ENCODE data around the gene CERS6.

CERS6 gene

DNA sequence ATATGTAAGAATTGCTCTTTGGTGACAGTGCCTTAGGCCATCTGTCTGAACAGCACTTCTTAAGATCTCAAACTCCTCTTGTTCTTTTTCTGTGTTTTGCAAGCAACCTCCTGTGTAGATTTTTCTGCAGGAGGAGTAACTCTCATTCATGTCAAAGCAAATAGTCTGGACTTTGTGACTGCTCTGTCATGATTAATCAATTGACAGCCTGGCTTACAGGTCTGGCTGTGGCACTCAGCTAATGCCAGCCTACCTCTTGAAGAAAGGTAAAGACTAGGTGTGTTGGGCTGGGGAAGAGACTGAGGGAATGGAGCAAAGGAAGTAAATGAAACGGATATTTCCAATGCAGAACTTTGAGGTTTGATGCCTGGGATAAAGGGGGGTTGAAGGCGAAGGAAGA is 156.6 kb downstream of the CERS6 start:
- in situ Hi-C loops (cut with HindIII; ENCODE audit: low sequenced_read_pairs), result no loop called here
- H3K4me3 ChIP-seq (ENCODE audit: low read depth, low read length), result no peak overlapping the region
- no peak for DNase-seq (ENCODE audit: low read depth, low spot score)

DNA sequence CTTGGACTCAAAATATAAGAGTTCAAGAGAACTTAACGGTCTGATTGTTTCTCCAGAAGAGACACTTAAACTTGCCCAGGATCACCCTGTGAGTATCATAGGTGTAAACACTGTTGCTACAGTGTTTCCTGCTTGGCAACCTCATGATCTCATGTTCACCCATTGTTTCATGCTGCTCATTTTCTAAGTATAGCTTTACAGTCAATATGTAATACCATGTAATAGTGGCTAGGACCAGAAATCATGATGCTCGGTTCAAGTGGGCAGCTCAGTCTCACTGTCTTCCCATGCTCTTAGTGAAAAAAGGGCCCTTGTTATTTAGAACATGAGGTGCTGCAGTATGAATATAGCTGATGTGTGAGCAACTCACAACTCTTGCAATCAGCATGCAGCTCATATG is 157.5 kb downstream of the CERS6 start:
- TF ChIP-seq, protein P1, sequence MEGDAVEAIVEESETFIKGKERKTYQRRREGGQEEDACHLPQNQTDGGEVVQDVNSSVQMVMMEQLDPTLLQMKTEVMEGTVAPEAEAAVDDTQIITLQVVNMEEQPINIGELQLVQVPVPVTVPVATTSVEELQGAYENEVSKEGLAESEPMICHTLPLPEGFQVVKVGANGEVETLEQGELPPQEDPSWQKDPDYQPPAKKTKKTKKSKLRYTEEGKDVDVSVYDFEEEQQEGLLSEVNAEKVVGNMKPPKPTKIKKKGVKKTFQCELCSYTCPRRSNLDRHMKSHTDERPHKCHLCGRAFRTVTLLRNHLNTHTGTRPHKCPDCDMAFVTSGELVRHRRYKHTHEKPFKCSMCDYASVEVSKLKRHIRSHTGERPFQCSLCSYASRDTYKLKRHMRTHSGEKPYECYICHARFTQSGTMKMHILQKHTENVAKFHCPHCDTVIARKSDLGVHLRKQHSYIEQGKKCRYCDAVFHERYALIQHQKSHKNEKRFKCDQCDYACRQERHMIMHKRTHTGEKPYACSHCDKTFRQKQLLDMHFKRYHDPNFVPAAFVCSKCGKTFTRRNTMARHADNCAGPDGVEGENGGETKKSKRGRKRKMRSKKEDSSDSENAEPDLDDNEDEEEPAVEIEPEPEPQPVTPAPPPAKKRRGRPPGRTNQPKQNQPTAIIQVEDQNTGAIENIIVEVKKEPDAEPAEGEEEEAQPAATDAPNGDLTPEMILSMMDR (IDR thresholded peaks at IDR 0.05; ENCODE audit: low read depth, low read length), result no peak
- H3K4me3 ChIP-seq (ENCODE audit: low read depth, low read length), result no peak overlapping the region
- no peak for DNase-seq (ENCODE audit: low read depth, low spot score)
- in situ Hi-C loops (cut with HindIII; ENCODE audit: low sequenced_read_pairs), result no loop called here

More for the DNA sequence above, 156.6 kb downstream of the CERS6 start:
- TF ChIP-seq, protein P1 (IDR thresholded peaks at IDR 0.05; ENCODE audit: low read depth, low read length), result no peak

DNA sequence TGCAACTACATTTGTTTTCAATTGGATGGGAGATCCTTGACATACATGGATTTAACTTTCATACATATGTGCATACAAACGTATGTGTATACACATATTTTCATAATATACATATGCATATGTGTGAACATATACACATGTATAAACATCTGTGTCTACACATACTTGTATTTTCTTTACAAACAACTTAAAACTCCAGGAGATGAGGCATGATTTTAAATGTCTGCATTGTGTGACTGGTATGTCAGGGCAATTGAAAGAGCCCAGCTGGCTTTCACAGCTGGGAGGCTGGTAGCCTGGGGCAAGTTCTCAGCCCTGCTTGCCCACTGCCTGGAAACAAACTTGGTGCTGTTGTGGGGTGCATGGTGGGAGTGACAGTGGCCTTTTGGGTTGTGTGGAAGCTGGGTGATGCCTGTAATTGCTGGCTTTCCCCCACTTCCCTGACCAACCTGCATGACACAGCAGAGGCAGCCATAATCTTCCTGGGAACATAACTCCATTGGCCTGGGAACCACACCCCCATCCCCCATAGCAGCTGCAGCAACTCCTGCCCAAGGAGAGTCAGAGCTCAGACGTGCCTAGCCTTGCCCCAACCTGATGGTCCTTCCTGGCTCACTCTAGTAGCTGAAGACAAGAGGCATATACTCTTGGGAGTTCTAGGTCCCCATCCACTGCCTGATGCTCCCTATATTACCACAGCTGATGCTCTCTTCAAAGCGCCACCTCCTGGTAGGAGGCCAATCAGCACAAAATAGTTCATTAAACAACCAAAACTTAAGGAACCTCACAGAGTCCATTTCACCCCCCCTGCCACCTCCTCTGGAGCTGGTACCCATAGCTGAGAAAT is 158.3 kb downstream of the CERS6 start:
- H3K4me3 ChIP-seq (ENCODE audit: low read depth, low read length), result no peak overlapping the region
- DNase-seq (ENCODE audit: low read depth, low spot score), result no peak
- TF ChIP-seq, protein P1 (IDR thresholded peaks at IDR 0.05; ENCODE audit: low read depth, low read length), result peak; percentile 33
- in situ Hi-C loops (cut with HindIII; ENCODE audit: low sequenced_read_pairs), result no loop called here

DNA sequence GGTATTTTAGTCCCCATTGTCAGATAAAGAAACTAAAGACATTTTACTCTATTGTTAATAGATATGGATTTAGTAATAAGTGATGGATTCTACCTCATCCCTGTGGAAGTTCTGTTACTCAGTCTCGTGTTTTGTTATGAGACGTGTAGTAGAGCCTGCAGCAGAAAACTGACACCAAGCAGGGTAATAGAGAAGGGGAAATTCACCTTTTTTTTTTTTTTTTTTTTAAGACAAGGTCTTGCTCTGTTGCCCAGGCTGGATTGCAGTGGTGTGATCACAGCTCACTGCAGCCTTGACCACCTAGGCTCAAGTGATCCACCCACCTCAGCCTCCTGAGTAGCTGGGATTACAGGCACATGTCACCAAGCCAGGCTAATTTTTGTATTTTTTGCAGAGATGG is 164.5 kb downstream of the CERS6 start:
- DNase-seq (ENCODE audit: low read depth, low spot score), result no peak
- TF ChIP-seq, protein P1 (IDR thresholded peaks at IDR 0.05; ENCODE audit: low read depth, low read length), result no peak
- no peak overlapping the region for H3K4me3 ChIP-seq (ENCODE audit: low read depth, low read length)
- in situ Hi-C loops (cut with HindIII; ENCODE audit: low sequenced_read_pairs), result no loop called here

DNA sequence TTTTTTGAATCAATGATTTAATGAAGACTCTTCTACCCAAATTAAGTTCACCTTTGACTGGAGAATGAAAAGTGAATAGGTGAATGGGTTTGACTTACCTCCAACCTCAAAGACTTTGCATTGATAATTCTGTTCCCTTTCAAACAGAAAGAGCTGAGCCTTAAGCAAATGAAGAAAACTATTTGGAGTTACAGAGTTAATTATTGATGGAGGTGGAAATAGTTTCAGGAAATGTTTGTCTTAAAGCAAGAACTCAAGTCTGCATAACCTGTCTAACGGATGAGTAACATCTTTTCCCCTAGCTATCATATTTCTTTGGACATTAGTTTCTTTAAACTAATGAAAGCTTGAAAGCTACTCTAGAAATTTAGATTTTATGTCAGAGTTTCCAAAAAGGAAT is 166.5 kb downstream of the CERS6 start:
- in situ Hi-C loops (cut with HindIII; ENCODE audit: low sequenced_read_pairs), result no loop called here
- TF ChIP-seq, protein P1 (IDR thresholded peaks at IDR 0.05; ENCODE audit: low read depth, low read length), result no peak
- DNase-seq (ENCODE audit: low read depth, low spot score), result no peak
- H3K4me3 ChIP-seq (ENCODE audit: low read depth, low read length), result no peak overlapping the region

DNA sequence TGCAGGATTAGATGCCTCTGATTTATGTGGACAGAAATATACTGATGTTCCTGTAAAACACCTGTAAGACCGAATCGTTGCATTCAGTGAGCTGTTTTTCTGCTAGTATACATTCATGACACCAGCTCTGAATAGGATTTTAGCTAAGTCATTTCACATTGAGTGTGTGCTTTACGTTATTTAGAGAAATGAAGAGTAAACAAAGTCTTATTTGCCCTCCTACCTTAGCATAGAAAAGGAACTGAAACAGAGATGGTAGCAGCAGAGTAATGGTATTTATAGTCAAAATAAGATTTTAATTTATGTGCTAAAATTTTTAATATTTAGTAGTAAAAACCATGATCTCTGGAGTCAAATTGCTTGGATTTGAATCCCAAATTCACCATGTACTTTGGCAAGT is 168.0 kb downstream of the CERS6 start:
- in situ Hi-C loops (cut with HindIII; ENCODE audit: low sequenced_read_pairs), result no loop called here
- no peak for DNase-seq (ENCODE audit: low read depth, low spot score)
- TF ChIP-seq, protein P1 (IDR thresholded peaks at IDR 0.05; ENCODE audit: low read depth, low read length), result no peak
- H3K4me3 ChIP-seq (ENCODE audit: low read depth, low read length), result no peak overlapping the region
